Activated T-cell treated with anti-CD3 and anti-CD28 coated beads for 4 hours (primary cell): Measurements from ENCODE around the gene COX18.

Source experiments
- DNase-seq: peaks from one replicate; pipeline ENCODE4 v3.0.0-alpha.2; 2020

The COX18 gene

GRCh38 chr4:73069338-73070073 lies at the start of gene COX18:
Gene COX18, minus strand, starts transcription at chr4:73069716. Its CDS starts 67 bp downstream, at chr4:73069649.
- DNase-seq = peak; percentile 93

- DNase-seq = no peak
Observed at GRCh38 chr4:73109493-73109892, 40.0 kb upstream of the COX18 start.

- DNase-seq = no peak
Observed at GRCh38 chr4:73104695-73105094, 35.2 kb upstream of the COX18 start.

GRCh38 chr4:73103799-73104503 lies 34.4 kb upstream of the COX18 start:
- no peak for DNase-seq

- DNase-seq = no peak
Observed at GRCh38 chr4:73099143-73099542, 29.6 kb upstream of the COX18 start.

- DNase-seq = no peak
Observed at GRCh38 chr4:73098713-73099112, 29.2 kb upstream of the COX18 start.

GRCh38 chr4:73098016-73098415 lies 28.5 kb upstream of the COX18 start:
- no peak for DNase-seq

GRCh38 chr4:73092868-73093267 lies 23.4 kb upstream of the COX18 start:
- no peak for DNase-seq

- no peak for DNase-seq
Observed at GRCh38 chr4:73090738-73091137, 21.2 kb upstream of the COX18 start.

GRCh38 chr4:73087871-73088270 lies 18.4 kb upstream of the COX18 start:
- no peak for DNase-seq

GRCh38 chr4:73086095-73086868 lies 16.8 kb upstream of the COX18 start:
- DNase-seq = no peak

- DNase-seq = no peak
Observed at GRCh38 chr4:73080789-73081188, 11.3 kb upstream of the COX18 start.

GRCh38 chr4:73075832-73076231 lies 6.3 kb upstream of the COX18 start:
- DNase-seq = no peak

GRCh38 chr4:73070074-73070390 lies 516 bp upstream of the COX18 start:
- no peak for DNase-seq

GRCh38 chr4:73068491-73069337 lies 802 bp downstream of the COX18 start:
- DNase-seq = peak; percentile 6

- no peak for DNase-seq
Observed at GRCh38 chr4:73067971-73068394, 1.5 kb downstream of the COX18 start.

GRCh38 chr4:73066928-73067327 lies 2.6 kb downstream of the COX18 start:
- DNase-seq = no peak

GRCh38 chr4:73066445-73066844 lies 3.1 kb downstream of the COX18 start:
- DNase-seq = no peak

- DNase-seq = no peak
Observed at GRCh38 chr4:73064536-73064935, 5.0 kb downstream of the COX18 start.

GRCh38 chr4:73055241-73055897 lies 14.1 kb downstream of the COX18 start:
- DNase-seq = no peak

- DNase-seq = no peak
Observed at GRCh38 chr4:73053974-73054480, 15.5 kb downstream of the COX18 start.

- DNase-seq = no peak
Observed at GRCh38 chr4:73053076-73053475, 16.4 kb downstream of the COX18 start.
